Measurements from ENCODE around the gene PCOLCE2. TPM values are rescaled to one million over a fixed set of nuclear protein-coding genes. Genes with fewer than 3 reads are reported as not detected.

PCOLCE2 gene
- total RNA-seq, 2 donors from 2014 or later = 0.74 TPM; not detected in 1

GRCh38 chr3:142782616-142783015 is 106.3 kb downstream of the PCOLCE2 start:
- no peak overlapping the region for H3K4me3 Mint-ChIP-seq
- no peak for ATAC-seq (replicated peaks)
- no peaks in the 10 kb centered on the region for H3K9me3 Mint-ChIP-seq
- H3K4me1 Mint-ChIP-seq = no peaks in the 10 kb centered on the region
- no peaks in the 10 kb centered on the region for H3K27me3 Mint-ChIP-seq
- no peaks in the 10 kb centered on the region for H3K36me3 Mint-ChIP-seq (ENCODE audit: low read depth)
- no peak overlapping the region for H3K27ac Mint-ChIP-seq

GRCh38 chr3:142779591-142779990 is 109.3 kb downstream of the PCOLCE2 start:
- H3K9me3 Mint-ChIP-seq = no peaks in the 10 kb centered on the region
- no peak for ATAC-seq (replicated peaks)
- no peak overlapping the region for H3K4me3 Mint-ChIP-seq
- no peaks in the 10 kb centered on the region for H3K36me3 Mint-ChIP-seq (ENCODE audit: low read depth)
- no peak overlapping the region for H3K27ac Mint-ChIP-seq
- H3K4me1 Mint-ChIP-seq = no peaks in the 10 kb centered on the region
- no peaks in the 10 kb centered on the region for H3K27me3 Mint-ChIP-seq

- Mint-ChIP-seq H3K9me3 (no peaks in the 10 kb centered on the region), H3K36me3 (ENCODE audit: low read depth) (no peaks in the 10 kb centered on the region), H3K27ac (no peak overlapping the region), H3K4me1 (no peaks in the 10 kb centered on the region), H3K27me3 (no peaks in the 10 kb centered on the region), H3K4me3 (no peak overlapping the region)
- no peak for ATAC-seq (replicated peaks)
Measured at GRCh38 chr3:142778541-142778940, 110.3 kb downstream of the PCOLCE2 start.

- H3K36me3 Mint-ChIP-seq (ENCODE audit: low read depth) = no peaks in the 10 kb centered on the region
- H3K9me3 Mint-ChIP-seq = no peaks in the 10 kb centered on the region
- no peak overlapping the region for H3K27ac Mint-ChIP-seq
- no peak for ATAC-seq (replicated peaks)
- H3K4me1 Mint-ChIP-seq = no peaks in the 10 kb centered on the region
- no peaks in the 10 kb centered on the region for H3K27me3 Mint-ChIP-seq
- H3K4me3 Mint-ChIP-seq = no peak overlapping the region
Measured at GRCh38 chr3:142777927-142778326, 111.0 kb downstream of the PCOLCE2 start.

- H3K27ac Mint-ChIP-seq = no peak overlapping the region
- no peaks in the 10 kb centered on the region for H3K4me1 Mint-ChIP-seq
- ATAC-seq (replicated peaks) = no peak
- peaks cover 23% of the 10 kb centered on the region for H3K9me3 Mint-ChIP-seq
- H3K36me3 Mint-ChIP-seq (ENCODE audit: low read depth) = peaks cover 27% of the 10 kb centered on the region
- no peak overlapping the region for H3K4me3 Mint-ChIP-seq
- H3K27me3 Mint-ChIP-seq = no peaks in the 10 kb centered on the region
Measured at GRCh38 chr3:142768338-142768737, 120.5 kb downstream of the PCOLCE2 start.

Other genes with a start within 250 kb of the PCOLCE2 start
- 1 to 10 TPM; 3.4 to 8.0 TPM for gene TRPC1, start 165.0 kb downstream of the PCOLCE2 start, total RNA-seq
- gene PAQR9, start 74.6 kb upstream of the PCOLCE2 start, total RNA-seq = not detected
- 100 to 1,000 TPM; 147 to 161 TPM for gene U2SURP, start 112.5 kb upstream of the PCOLCE2 start, total RNA-seq
- gene CHST2, start 230.7 kb upstream of the PCOLCE2 start, total RNA-seq = 1 to 10 TPM; 7.9 to 8.0 TPM